Measurements from ENCODE around the gene MYH8. TPM values are rescaled to one million over a fixed set of nuclear protein-coding genes. Genes with fewer than 3 reads are reported as not detected.

The MYH8 gene
- total and polyA plus RNA-seq, 9 of the 15 experiments (the other 6 are each of a cell fraction or from before 2014, with no cell fraction given), result 0.01 to 0.05 (median 0.03) TPM; not detected in 6

DNA sequence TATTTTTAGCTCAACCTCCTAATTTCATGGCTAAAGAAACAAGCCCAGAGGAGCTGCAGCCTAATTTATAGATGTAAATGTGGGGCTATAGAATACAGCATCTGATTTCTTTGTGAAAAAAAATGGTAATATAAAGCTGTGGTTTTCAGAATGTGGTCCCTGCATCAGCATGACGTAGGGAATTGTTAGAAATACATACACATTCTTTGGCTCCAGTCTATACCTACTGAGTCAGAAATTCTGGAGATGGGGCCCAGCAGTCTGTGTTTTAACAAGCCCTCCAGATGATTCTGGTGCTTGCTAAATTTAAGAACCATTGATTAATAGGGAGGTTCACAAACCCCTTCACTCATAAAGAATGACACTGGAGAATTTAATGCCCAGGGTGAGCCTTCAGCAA, 18.1 kb upstream of the MYH8 start:
- ATAC-seq (no peak), DNase-seq (ENCODE audit: extremely low read depth in 1 of 4, low spot score in 3 of 4) (no peak), FAIRE-seq (no peak)
- no peak overlapping the region for H3K4me3 ChIP-seq
- H2AFZ ChIP-seq (ENCODE audit: low read depth, low read length), result no peak overlapping the region
- no TSS peak for BruUV-seq (replicated peaks)
- WGBS (ENCODE audit: insufficient coverage, low coverage, missing lambda C conversion rate), result 0% methylated on average over 1 of the region's 1 CpG
- H3K9ac ChIP-seq (ENCODE audit: insufficient read depth in 1 of 2, low read depth in 2 of 2, low read length in 2 of 2), result no peak overlapping the region
- H3K4me1 ChIP-seq (replicated peaks in 1 of 2; ENCODE audit: control insufficient read depth in 2 of 2, insufficient read depth in 2 of 2, low read length in 2 of 2), result no peaks in the 10 kb centered on the region
- TF ChIP-seq TFAM (CRISPR knock-in tag; conservative IDR thresholded peaks at IDR 0.05), result no peak
- no peak for TF ChIP-seq MEF2D (tag; conservative IDR thresholded peaks at IDR 0.05; ENCODE audit: low read depth)
- TF ChIP-seq HNRNPUL1 (IDR thresholded peaks at IDR 0.05; ENCODE audit: low read length), result no peak
- TF ChIP-seq PHB2 (IDR thresholded peaks at IDR 0.05; ENCODE audit: low read depth), result no peak
- no peak for TF ChIP-seq SETDB1 (IDR thresholded peaks at IDR 0.05; ENCODE audit: low read length)
- TF ChIP-seq, protein P1, sequence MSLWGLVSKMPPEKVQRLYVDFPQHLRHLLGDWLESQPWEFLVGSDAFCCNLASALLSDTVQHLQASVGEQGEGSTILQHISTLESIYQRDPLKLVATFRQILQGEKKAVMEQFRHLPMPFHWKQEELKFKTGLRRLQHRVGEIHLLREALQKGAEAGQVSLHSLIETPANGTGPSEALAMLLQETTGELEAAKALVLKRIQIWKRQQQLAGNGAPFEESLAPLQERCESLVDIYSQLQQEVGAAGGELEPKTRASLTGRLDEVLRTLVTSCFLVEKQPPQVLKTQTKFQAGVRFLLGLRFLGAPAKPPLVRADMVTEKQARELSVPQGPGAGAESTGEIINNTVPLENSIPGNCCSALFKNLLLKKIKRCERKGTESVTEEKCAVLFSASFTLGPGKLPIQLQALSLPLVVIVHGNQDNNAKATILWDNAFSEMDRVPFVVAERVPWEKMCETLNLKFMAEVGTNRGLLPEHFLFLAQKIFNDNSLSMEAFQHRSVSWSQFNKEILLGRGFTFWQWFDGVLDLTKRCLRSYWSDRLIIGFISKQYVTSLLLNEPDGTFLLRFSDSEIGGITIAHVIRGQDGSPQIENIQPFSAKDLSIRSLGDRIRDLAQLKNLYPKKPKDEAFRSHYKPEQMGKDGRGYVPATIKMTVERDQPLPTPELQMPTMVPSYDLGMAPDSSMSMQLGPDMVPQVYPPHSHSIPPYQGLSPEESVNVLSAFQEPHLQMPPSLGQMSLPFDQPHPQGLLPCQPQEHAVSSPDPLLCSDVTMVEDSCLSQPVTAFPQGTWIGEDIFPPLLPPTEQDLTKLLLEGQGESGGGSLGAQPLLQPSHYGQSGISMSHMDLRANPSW (CRISPR knock-in tag; IDR thresholded peaks at IDR 0.05), result no peak
- no peak for TF ChIP-seq ZKSCAN1 (IDR thresholded peaks at IDR 0.05; ENCODE audit: low read depth, low read length)
- no peak for TF ChIP-seq KLF10 (CRISPR knock-in tag; IDR thresholded peaks at IDR 0.05)
- TF ChIP-seq RBM15 (IDR thresholded peaks at IDR 0.05; ENCODE audit: insufficient read depth, low read length), result no peak
- TF ChIP-seq MTA3 (IDR thresholded peaks at IDR 0.05; ENCODE audit: borderline replicate concordance), result no peak
- TF ChIP-seq, protein P2, sequence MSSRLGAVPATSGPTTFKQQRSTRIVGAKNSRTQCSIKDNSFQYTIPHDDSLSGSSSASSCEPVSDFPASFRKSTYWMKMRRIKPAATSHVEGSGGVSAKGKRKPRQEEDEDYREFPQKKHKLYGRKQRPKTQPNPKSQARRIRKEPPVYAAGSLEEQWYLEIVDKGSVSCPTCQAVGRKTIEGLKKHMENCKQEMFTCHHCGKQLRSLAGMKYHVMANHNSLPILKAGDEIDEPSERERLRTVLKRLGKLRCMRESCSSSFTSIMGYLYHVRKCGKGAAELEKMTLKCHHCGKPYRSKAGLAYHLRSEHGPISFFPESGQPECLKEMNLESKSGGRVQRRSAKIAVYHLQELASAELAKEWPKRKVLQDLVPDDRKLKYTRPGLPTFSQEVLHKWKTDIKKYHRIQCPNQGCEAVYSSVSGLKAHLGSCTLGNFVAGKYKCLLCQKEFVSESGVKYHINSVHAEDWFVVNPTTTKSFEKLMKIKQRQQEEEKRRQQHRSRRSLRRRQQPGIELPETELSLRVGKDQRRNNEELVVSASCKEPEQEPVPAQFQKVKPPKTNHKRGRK (tag; IDR thresholded peaks at IDR 0.05), result no peak
- no peak for TF ChIP-seq SP1 (CRISPR knock-in tag; IDR thresholded peaks at IDR 0.05)
- no peak for TF ChIP-seq JUNB (CRISPR knock-in tag; conservative IDR thresholded peaks at IDR 0.05)
- TF ChIP-seq, protein P3, sequence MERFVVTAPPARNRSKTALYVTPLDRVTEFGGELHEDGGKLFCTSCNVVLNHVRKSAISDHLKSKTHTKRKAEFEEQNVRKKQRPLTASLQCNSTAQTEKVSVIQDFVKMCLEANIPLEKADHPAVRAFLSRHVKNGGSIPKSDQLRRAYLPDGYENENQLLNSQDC (CRISPR knock-in tag; IDR thresholded peaks at IDR 0.05), result no peak
- H3K27ac ChIP-seq (ENCODE audit: extremely low read depth, low read depth, low read length), result no peak overlapping the region
- no peaks in the 10 kb centered on the region for H3K79me2 ChIP-seq (ENCODE audit: control insufficient read depth, insufficient read depth, low read length)
- in situ Hi-C loops (cut with MboI) (no loop called here), intact Hi-C loops (cut with micrococcal nuclease) (no loop called here)
- no peaks in the 10 kb centered on the region for H3K9me3 ChIP-seq (replicated peaks; ENCODE audit: control insufficient read depth, insufficient read depth, low read depth, low read length)
- no peaks in the 10 kb centered on the region for H3K27me3 ChIP-seq (ENCODE audit: control insufficient read depth in 2 of 2, insufficient read depth in 2 of 2, low read length in 2 of 2)
- no peaks in the 10 kb centered on the region for H3K9me1 ChIP-seq (ENCODE audit: control insufficient read depth, insufficient read depth, low read length)
- H3K36me3 ChIP-seq (ENCODE audit: control insufficient read depth, insufficient read depth, low read length), result no peaks in the 10 kb centered on the region
- H4K20me1 ChIP-seq (replicated peaks; ENCODE audit: control insufficient read depth, insufficient read depth, low read length), result no peaks in the 10 kb centered on the region
- ChIA-PET CTCF (ENCODE audit: low intra/inter-chr PET ratio) (no interaction called here), POLR2A (no interaction called here)
- H3K4me2 ChIP-seq (ENCODE audit: insufficient read depth, low read length), result no peak overlapping the region

Measured in K562 (cell line).